Measurements from ENCODE around the gene WBP11. TPM values are rescaled to one million over a fixed set of nuclear protein-coding genes. Genes with fewer than 3 reads are reported as not detected.

Gene WBP11
- polyA plus RNA-seq, 4 donors, result 12.2 to 44.5 (median 17.0) TPM

- FAIRE-seq (no peak), DNase-seq (no peak)
- no peaks in the 10 kb centered on the region for H3K4me1 ChIP-seq (ENCODE audit: control insufficient read depth in 3 of 3, insufficient read depth in 2 of 3, low read depth in 1 of 3, low read length in 2 of 3)
- 16 to 52% (median 19%) methylated on average over 1 of the region's 1 CpG for WGBS, 3 donors
- H3K36me3 ChIP-seq (ENCODE audit: control insufficient read depth in 3 of 3, insufficient read depth in 2 of 3, low read depth in 1 of 3, low read length in 3 of 3), result no peaks in the 10 kb centered on the region
- H3K4me3 ChIP-seq (ENCODE audit: low read depth in 1 of 3, low read length in 3 of 3), result no peak overlapping the region
- no peaks in the 10 kb centered on the region for H3K27me3 ChIP-seq (ENCODE audit: control insufficient read depth in 3 of 3, insufficient read depth in 3 of 3, low read length in 3 of 3)
- no peak overlapping the region for H3K27ac ChIP-seq (ENCODE audit: low read depth in 1 of 3, low read length in 2 of 3)
- no peaks in the 10 kb centered on the region for H3K9me3 ChIP-seq (ENCODE audit: control insufficient read depth in 2 of 2, insufficient read depth in 1 of 2, low read depth in 1 of 2, low read length in 1 of 2)
Measured at GRCh38 chr12:14833952-14834351, 30.7 kb upstream of the WBP11 start.

GRCh38 chr12:14833336-14833735 lies 30.1 kb upstream of the WBP11 start:
- H3K36me3 ChIP-seq (ENCODE audit: control insufficient read depth in 3 of 3, insufficient read depth in 2 of 3, low read depth in 1 of 3, low read length in 3 of 3), result no peaks in the 10 kb centered on the region
- no peaks in the 10 kb centered on the region for H3K4me1 ChIP-seq (ENCODE audit: control insufficient read depth in 3 of 3, insufficient read depth in 2 of 3, low read depth in 1 of 3, low read length in 2 of 3)
- no peak for DNase-seq
- no peak overlapping the region for H3K4me3 ChIP-seq (ENCODE audit: low read depth in 1 of 3, low read length in 3 of 3)
- FAIRE-seq, result no peak
- WGBS, 3 donors, result 76 to 81% (median 78%) methylated on average over 3 of the region's 3 CpGs
- no peak overlapping the region for H3K27ac ChIP-seq (ENCODE audit: low read depth in 1 of 3, low read length in 2 of 3)
- H3K9me3 ChIP-seq (ENCODE audit: control insufficient read depth in 2 of 2, insufficient read depth in 1 of 2, low read depth in 1 of 2, low read length in 1 of 2), result no peaks in the 10 kb centered on the region
- H3K27me3 ChIP-seq (ENCODE audit: control insufficient read depth in 3 of 3, insufficient read depth in 3 of 3, low read length in 3 of 3), result no peaks in the 10 kb centered on the region

DNA sequence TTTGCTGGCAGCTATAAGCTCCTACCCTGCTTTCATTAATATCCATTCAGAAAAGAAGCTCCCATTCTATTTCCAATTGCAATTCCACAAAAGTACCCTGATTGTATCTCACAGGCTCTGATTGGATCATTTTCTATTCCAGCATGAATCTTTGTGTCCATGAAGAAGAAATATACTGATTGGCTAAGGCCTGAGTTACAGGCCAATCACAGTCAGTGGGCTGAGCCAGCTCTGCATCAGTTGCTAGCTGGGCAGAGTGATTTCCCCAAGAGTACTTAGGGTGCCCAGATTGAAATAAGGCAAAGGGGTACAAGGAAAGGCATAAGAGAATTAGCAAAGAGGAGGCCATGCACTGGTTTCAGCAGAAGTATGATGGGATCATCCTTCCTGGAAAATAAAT lies 25.6 kb upstream of the WBP11 start:
- DNase-seq (no peak), FAIRE-seq (no peak)
- no peak overlapping the region for H3K27ac ChIP-seq (ENCODE audit: low read depth in 1 of 3, low read length in 2 of 3)
- H3K9me3 ChIP-seq (ENCODE audit: control insufficient read depth in 2 of 2, insufficient read depth in 1 of 2, low read depth in 1 of 2, low read length in 1 of 2), result no peaks in the 10 kb centered on the region
- H3K36me3 ChIP-seq (ENCODE audit: control insufficient read depth in 3 of 3, insufficient read depth in 2 of 3, low read depth in 1 of 3, low read length in 3 of 3), result no peaks in the 10 kb centered on the region
- H3K4me3 ChIP-seq (ENCODE audit: low read depth in 1 of 3, low read length in 3 of 3), result no peak overlapping the region
- no peaks in the 10 kb centered on the region for H3K27me3 ChIP-seq (ENCODE audit: control insufficient read depth in 3 of 3, insufficient read depth in 3 of 3, low read length in 3 of 3)
- no peaks in the 10 kb centered on the region for H3K4me1 ChIP-seq (ENCODE audit: control insufficient read depth in 3 of 3, insufficient read depth in 2 of 3, low read depth in 1 of 3, low read length in 2 of 3)

- FAIRE-seq, result no peak
Measured at GRCh38 chr12:14827043-14827442, 23.8 kb upstream of the WBP11 start.

GRCh38 chr12:14826491-14826890 lies 23.2 kb upstream of the WBP11 start:
- FAIRE-seq, result no peak
- no peaks in the 10 kb centered on the region for H3K9me3 ChIP-seq (ENCODE audit: control insufficient read depth in 2 of 2, insufficient read depth in 1 of 2, low read depth in 1 of 2, low read length in 1 of 2)
- no peak for DNase-seq
- H3K27ac ChIP-seq (ENCODE audit: low read depth in 1 of 3, low read length in 2 of 3), result no peak overlapping the region
- H3K4me1 ChIP-seq (ENCODE audit: control insufficient read depth in 3 of 3, insufficient read depth in 2 of 3, low read depth in 1 of 3, low read length in 2 of 3), result no peaks in the 10 kb centered on the region
- 79 to 99% (median 92%) methylated on average over 5 of the region's 5 CpGs for WGBS, 3 donors
- H3K4me3 ChIP-seq (ENCODE audit: low read depth in 1 of 3, low read length in 3 of 3), result no peak overlapping the region
- no peaks in the 10 kb centered on the region for H3K36me3 ChIP-seq (ENCODE audit: control insufficient read depth in 3 of 3, insufficient read depth in 2 of 3, low read depth in 1 of 3, low read length in 3 of 3)
- no peaks in the 10 kb centered on the region for H3K27me3 ChIP-seq (ENCODE audit: control insufficient read depth in 3 of 3, insufficient read depth in 3 of 3, low read length in 3 of 3)

More at GRCh38 chr12:14827043-14827442, 23.8 kb upstream of the WBP11 start:
- no peak for DNase-seq
- Histone ChIP-seq H3K4me1 (ENCODE audit: control insufficient read depth in 3 of 3, insufficient read depth in 2 of 3, low read depth in 1 of 3, low read length in 2 of 3) (no peaks in the 10 kb centered on the region), H3K27ac (ENCODE audit: low read depth in 1 of 3, low read length in 2 of 3) (no peak overlapping the region), H3K36me3 (ENCODE audit: control insufficient read depth in 3 of 3, insufficient read depth in 2 of 3, low read depth in 1 of 3, low read length in 3 of 3) (no peaks in the 10 kb centered on the region), H3K9me3 (ENCODE audit: control insufficient read depth in 2 of 2, insufficient read depth in 1 of 2, low read depth in 1 of 2, low read length in 1 of 2) (no peaks in the 10 kb centered on the region), H3K4me3 (ENCODE audit: low read depth in 1 of 3, low read length in 3 of 3) (no peak overlapping the region), H3K27me3 (ENCODE audit: control insufficient read depth in 3 of 3, insufficient read depth in 3 of 3, low read length in 3 of 3) (no peaks in the 10 kb centered on the region)
- WGBS, 3 donors, result 79 to 100% (median 94%) methylated on average over 2 of the region's 2 CpGs

DNA sequence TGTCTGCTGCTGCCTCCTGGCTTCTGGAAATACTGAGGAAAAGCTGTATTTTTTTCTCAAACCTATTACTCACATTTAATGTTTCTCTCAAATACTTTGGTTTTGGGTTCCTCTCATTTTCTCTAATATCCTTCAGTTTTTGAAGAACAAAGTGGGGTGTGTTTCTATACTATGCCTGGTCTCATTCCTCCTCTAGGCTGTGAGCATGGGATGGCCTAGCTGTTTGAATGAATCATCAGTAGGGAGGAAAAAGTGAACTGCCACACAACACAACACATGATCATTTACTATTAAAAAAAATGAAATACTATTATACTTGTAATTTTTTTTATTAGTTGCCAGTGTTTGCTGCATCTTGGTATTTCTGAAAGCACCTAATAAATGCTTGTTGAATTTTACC lies 22.0 kb upstream of the WBP11 start:
- no peak overlapping the region for H3K4me3 ChIP-seq (ENCODE audit: low read depth in 1 of 3, low read length in 3 of 3)
- FAIRE-seq, result no peak
- H3K36me3 ChIP-seq (ENCODE audit: control insufficient read depth in 3 of 3, insufficient read depth in 2 of 3, low read depth in 1 of 3, low read length in 3 of 3), result no peaks in the 10 kb centered on the region
- no peak overlapping the region for H3K27ac ChIP-seq (ENCODE audit: low read depth in 1 of 3, low read length in 2 of 3)
- H3K9me3 ChIP-seq (ENCODE audit: control insufficient read depth in 2 of 2, insufficient read depth in 1 of 2, low read depth in 1 of 2, low read length in 1 of 2), result no peaks in the 10 kb centered on the region
- H3K27me3 ChIP-seq (ENCODE audit: control insufficient read depth in 3 of 3, insufficient read depth in 3 of 3, low read length in 3 of 3), result no peaks in the 10 kb centered on the region
- no peaks in the 10 kb centered on the region for H3K4me1 ChIP-seq (ENCODE audit: control insufficient read depth in 3 of 3, insufficient read depth in 2 of 3, low read depth in 1 of 3, low read length in 2 of 3)
- no peak for DNase-seq

- WGBS, 3 donors, result 74 to 76% (median 74%) methylated on average over 1 of the region's 1 CpG
- H3K36me3 ChIP-seq (ENCODE audit: control insufficient read depth in 3 of 3, insufficient read depth in 2 of 3, low read depth in 1 of 3, low read length in 3 of 3), result no peaks in the 10 kb centered on the region
- no peak overlapping the region for H3K4me3 ChIP-seq (ENCODE audit: low read depth in 1 of 3, low read length in 3 of 3)
- no peaks in the 10 kb centered on the region for H3K27me3 ChIP-seq (ENCODE audit: control insufficient read depth in 3 of 3, insufficient read depth in 3 of 3, low read length in 3 of 3)
- no peaks in the 10 kb centered on the region for H3K9me3 ChIP-seq (ENCODE audit: control insufficient read depth in 2 of 2, insufficient read depth in 1 of 2, low read depth in 1 of 2, low read length in 1 of 2)
- DNase-seq, result no peak
- FAIRE-seq, result no peak
- H3K27ac ChIP-seq (ENCODE audit: low read depth in 1 of 3, low read length in 2 of 3), result no peak overlapping the region
- H3K4me1 ChIP-seq (ENCODE audit: control insufficient read depth in 3 of 3, insufficient read depth in 2 of 3, low read depth in 1 of 3, low read length in 2 of 3), result no peaks in the 10 kb centered on the region
Measured at GRCh38 chr12:14824012-14824634, 20.8 kb upstream of the WBP11 start.

DNA sequence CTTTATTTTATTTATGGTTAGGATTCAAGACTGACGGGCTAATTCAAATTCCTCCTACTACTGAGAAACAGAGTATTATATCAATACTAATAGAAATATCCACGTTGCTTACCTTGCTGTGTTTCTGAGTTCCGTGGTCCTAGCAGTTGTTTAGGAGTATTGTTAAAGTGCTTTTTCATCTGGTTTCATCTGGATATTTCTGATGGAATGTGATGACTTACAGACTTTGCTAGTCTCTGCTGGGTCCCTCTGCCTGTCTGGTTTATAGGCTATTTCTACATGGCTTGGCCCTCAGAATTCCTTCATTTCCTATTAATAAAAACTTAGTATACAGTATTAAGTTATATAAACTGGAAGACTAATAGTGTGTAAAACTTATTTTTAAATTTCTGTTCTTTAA lies 10.7 kb upstream of the WBP11 start, which contains the start of gene SMCO3:
SMCO3 (minus strand) TSS at position 169 of the 400 bp plus-strand sequence. CDS start 7,502 bp downstream, outside the sequence.
- Histone ChIP-seq H3K36me3 (ENCODE audit: control insufficient read depth in 3 of 3, insufficient read depth in 2 of 3, low read depth in 1 of 3, low read length in 3 of 3) (no peaks in the 10 kb centered on the region), H3K4me1 (ENCODE audit: control insufficient read depth in 3 of 3, insufficient read depth in 2 of 3, low read depth in 1 of 3, low read length in 2 of 3) (no peaks in the 10 kb centered on the region), H3K27ac (ENCODE audit: low read depth in 1 of 3, low read length in 2 of 3) (no peak within 1 kb of the TSS), H3K4me3 (ENCODE audit: low read depth in 1 of 3, low read length in 3 of 3) (no peak within 1 kb of the TSS), H3K9me3 (ENCODE audit: control insufficient read depth in 2 of 2, insufficient read depth in 1 of 2, low read depth in 1 of 2, low read length in 1 of 2) (no peaks in the 10 kb centered on the region), H3K27me3 (ENCODE audit: control insufficient read depth in 3 of 3, insufficient read depth in 3 of 3, low read length in 3 of 3) (no peaks in the 10 kb centered on the region)
- DNase-seq (no peak), FAIRE-seq (no peak)
- WGBS, 3 donors, result 79 to 89% (median 87%) methylated on average over 3 of the region's 3 CpGs

DNA sequence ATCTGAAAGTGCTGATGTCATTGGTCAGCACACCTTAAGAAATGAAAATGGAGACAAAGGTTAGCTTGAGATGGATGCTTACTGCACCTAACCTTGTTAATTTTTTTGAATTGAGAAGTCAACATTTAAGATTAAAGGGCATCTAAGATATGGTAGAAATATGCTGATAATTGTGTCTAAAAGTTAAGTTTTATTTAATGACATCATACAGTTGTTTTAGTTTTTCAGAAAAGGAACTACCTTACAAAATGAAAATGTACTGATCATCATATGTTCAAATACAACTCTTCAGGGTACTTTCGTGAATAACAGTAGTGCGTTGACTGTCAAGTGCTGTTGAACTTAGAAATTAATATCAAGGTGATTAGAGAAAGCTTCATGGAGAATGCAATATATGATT lies 8.2 kb upstream of the WBP11 start:
- Histone ChIP-seq H3K36me3 (ENCODE audit: control insufficient read depth in 3 of 3, insufficient read depth in 2 of 3, low read depth in 1 of 3, low read length in 3 of 3) (no peaks in the 10 kb centered on the region), H3K9me3 (ENCODE audit: control insufficient read depth in 2 of 2, insufficient read depth in 1 of 2, low read depth in 1 of 2, low read length in 1 of 2) (no peaks in the 10 kb centered on the region), H3K27me3 (ENCODE audit: control insufficient read depth in 3 of 3, insufficient read depth in 3 of 3, low read length in 3 of 3) (no peaks in the 10 kb centered on the region), H3K27ac (ENCODE audit: low read depth in 1 of 3, low read length in 2 of 3) (no peak overlapping the region), H3K4me3 (ENCODE audit: low read depth in 1 of 3, low read length in 3 of 3) (no peak overlapping the region), H3K4me1 (ENCODE audit: control insufficient read depth in 3 of 3, insufficient read depth in 2 of 3, low read depth in 1 of 3, low read length in 2 of 3) (no peaks in the 10 kb centered on the region)
- FAIRE-seq (no peak), DNase-seq (no peak)
- 96 to 99% (median 97%) methylated on average over 2 of the region's 2 CpGs for WGBS, 3 donors
